Loucy (cell line): Measurements from ENCODE around the gene ADARB1.

Experiments
- H2AFZ ChIP-seq: fragments of 200-600 bp; sonication (generic); 2 replicates; pipeline ENCODE4 v1.6.0; 2016; ENCODE audit warnings: antibody characterized with exemption, mild to moderate bottlenecking, low read length, moderate library complexity
- H3F3A ChIP-seq: fragments of 200-600 bp; 2 replicates; pipeline ENCODE4 v1.6.0; 2016; ENCODE audit warnings: antibody characterized with exemption, low read depth, mild to moderate bottlenecking
- H3K27me3 ChIP-seq: fragments of 200-600 bp; sonication (generic); 2 replicates; pipeline ENCODE4 v1.6.1; 2014; ENCODE audit warnings: low read length, mild to moderate bottlenecking; ENCODE audit not compliant: insufficient read depth, poor library complexity, severe bottlenecking
- H3K36me3 ChIP-seq: fragments of 200-600 bp; sonication (generic); 2 replicates; pipeline ENCODE4 v1.6.1; 2016; ENCODE audit warnings: low read length; ENCODE audit not compliant: insufficient read depth
- H3K4me1 ChIP-seq: fragments of 200-600 bp; sonication (generic); 2 replicates; pipeline ENCODE4 v1.5.1; 2014; ENCODE audit warnings: low read length, mild to moderate bottlenecking; ENCODE audit not compliant: insufficient read depth, poor library complexity, severe bottlenecking
- H3K4me2 ChIP-seq: fragments of 200-600 bp; sonication (generic); 2 replicates; pipeline ENCODE4 v1.6.0; 2014; ENCODE audit warnings: antibody characterized with exemption, low read length, low read depth, mild to moderate bottlenecking; ENCODE audit not compliant: poor library complexity, severe bottlenecking
- H3K4me3 ChIP-seq: fragments of 200-600 bp; sonication (generic); 2 replicates; pipeline ENCODE4 v1.5.1; 2014; ENCODE audit warnings: low read length, mild to moderate bottlenecking, mixed read lengths; ENCODE audit not compliant: poor library complexity, severe bottlenecking
- H3K79me2 ChIP-seq: fragments of 200-600 bp; sonication (generic); 2 replicates; pipeline ENCODE4 v1.6.1; 2014; ENCODE audit warnings: low read length; ENCODE audit not compliant: insufficient read depth
- H3K9ac ChIP-seq: fragments of 200-600 bp; sonication (generic); 2 replicates; pipeline ENCODE4 v1.6.0; 2014; ENCODE audit warnings: mild to moderate bottlenecking, low read depth, low read length, moderate library complexity; ENCODE audit not compliant: poor library complexity, severe bottlenecking
- H3K9me2 ChIP-seq: fragments of 200-600 bp; sonication (generic); replicated peaks from 2 replicates; pipeline ENCODE4 v1.6.1; 2016; ENCODE audit warnings: low read depth, low read length, mixed read lengths
- H3K9me3 ChIP-seq: fragments of 200-600 bp; sonication (generic); 2 replicates; pipeline ENCODE4 v1.6.1; 2014; ENCODE audit warnings: mild to moderate bottlenecking, antibody characterized with exemption, low read length, low read depth; ENCODE audit not compliant: insufficient read depth
- H4K20me1 ChIP-seq: fragments of 200-600 bp; sonication (generic); 2 replicates; pipeline ENCODE4 v1.6.0; 2014; ENCODE audit warnings: antibody characterized with exemption, low read length, mild to moderate bottlenecking; ENCODE audit not compliant: insufficient read depth, poor library complexity, severe bottlenecking
- CTCF ChIP-seq: fragments of 200-600 bp; sonication (generic); conservative IDR thresholded peaks from 2 replicates; pipeline ENCODE4 v1.5.1; 2014; ENCODE audit warnings: mild to moderate bottlenecking, antibody characterized with exemption, low read length
- EZH2phosphoT487 ChIP-seq: fragments of 200-600 bp; IDR thresholded peaks from 2 replicates; pipeline ENCODE4 v1.6.1; 2018; ENCODE audit warnings: antibody characterized with exemption, mild to moderate bottlenecking, moderate library complexity, borderline replicate concordance

Gene ADARB1

DNA sequence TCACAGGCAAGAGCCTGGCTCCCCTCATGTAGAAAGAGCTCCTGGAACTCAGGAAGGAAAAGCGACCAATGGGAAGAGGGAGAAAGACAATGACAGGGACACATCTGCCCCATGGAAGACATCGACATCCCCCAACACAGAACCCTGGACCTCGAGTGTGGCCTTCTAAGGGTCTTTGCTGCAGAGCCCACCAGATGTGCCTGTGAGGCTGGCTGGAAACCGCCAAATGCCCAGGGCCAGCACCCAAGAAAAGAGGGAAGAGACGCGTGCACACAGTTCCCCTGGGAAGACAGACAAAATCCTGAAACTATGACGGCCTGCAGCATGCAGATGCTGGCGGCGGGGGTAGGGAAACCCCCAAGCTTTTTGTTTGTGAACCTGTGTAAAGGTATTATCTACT is 36.4 kb upstream of the ADARB1 start:
- Histone ChIP-seq H3K9me3 (no peaks in the 10 kb centered on the region; the same call in 1 of the 2 replicates), H3K79me2 (no peaks in the 10 kb centered on the region)

DNA sequence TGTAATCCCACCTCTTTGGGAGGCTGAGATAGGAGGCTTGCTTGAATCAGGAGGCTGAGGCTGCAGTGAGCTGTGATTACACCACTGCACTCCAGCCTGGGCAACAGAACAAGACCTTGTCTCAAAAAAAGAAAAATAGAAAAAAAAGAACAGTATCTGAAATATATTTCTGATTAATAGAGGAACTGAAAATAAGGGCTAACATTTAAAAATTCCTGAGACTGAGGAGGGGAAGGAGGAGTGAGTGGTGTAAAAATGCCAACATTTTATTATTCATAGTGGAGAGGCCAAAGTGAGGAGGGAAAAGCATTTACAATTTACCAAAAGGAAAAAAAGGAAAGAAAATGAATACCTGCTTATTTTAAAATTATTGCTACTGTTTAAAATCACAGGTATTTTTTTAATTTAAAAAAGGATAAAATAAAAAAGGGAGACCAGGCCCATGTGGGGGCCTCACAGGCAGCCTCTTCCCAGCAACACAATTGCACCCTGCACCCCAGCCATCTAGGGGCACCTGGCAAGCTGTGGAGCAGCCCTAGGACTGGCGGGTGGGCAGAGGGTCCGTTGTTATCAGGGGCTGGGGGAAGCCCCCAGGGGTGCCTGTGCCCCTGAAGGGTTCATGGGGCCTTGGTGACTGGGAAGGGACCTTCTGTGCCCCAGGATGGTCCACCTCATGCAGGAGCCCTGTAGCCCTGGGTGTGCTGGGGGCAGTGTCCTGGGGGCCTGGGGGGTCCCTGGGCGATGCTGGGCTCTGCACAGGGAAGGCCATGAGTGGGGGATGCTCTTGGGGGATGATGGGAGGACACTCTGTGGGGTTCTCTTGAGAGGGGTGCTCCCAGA is 34.8 kb upstream of the ADARB1 start:
- H3K9ac ChIP-seq: no peak overlapping the region
- no peak overlapping the region for H3K4me2 ChIP-seq
- H4K20me1 ChIP-seq: no peaks in the 10 kb centered on the region

More for the DNA sequence above, 36.4 kb upstream of the ADARB1 start:
- Histone ChIP-seq H3K27me3 (no peaks in the 10 kb centered on the region), H3K9me2 (no peaks in the 10 kb centered on the region), H2AFZ (no peak overlapping the region), H3K4me3 (no peak overlapping the region), H3K4me1 (no peaks in the 10 kb centered on the region), H3K36me3 (no peaks in the 10 kb centered on the region), H3K9ac (no peak overlapping the region), H3F3A (no peaks in the 10 kb centered on the region), H3K4me2 (no peak overlapping the region), H4K20me1 (no peaks in the 10 kb centered on the region)
- no peak for TF ChIP-seq CTCF

DNA sequence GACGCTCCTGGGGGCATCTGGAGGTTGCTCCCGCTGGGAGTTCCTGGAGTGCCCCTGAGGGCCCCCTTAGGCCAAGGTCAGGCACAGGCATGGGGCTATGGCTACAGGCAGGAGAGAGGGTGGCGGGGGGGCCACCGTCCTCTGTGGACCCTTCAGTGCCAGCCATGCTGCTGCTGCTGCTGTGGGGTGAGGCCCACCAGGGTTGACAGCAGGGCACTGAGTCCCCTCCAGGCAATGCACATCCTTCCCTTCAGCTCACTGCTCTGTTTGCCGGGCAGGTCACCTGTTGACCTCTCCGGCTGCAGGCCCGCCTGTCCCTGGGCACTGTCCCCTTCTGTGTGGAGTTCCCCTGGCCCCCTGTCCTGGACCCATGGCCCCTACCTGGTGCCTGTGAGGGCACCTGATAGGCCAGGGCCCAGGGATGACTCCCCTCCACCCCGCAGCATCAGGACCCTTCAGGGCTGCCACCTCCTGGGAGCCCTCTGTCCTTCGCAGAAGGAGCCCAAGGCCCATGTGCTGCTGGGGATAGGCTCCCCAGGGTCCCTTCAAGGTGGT is 34.1 kb upstream of the ADARB1 start:
- no peaks in the 10 kb centered on the region for H3K27me3 ChIP-seq
- H3K9ac ChIP-seq: no peak overlapping the region
- H3K79me2 ChIP-seq: no peaks in the 10 kb centered on the region
- no peak overlapping the region for H3K4me3 ChIP-seq
- H3F3A ChIP-seq: no peaks in the 10 kb centered on the region
- no peak overlapping the region for H3K4me2 ChIP-seq
- no peaks in the 10 kb centered on the region for H3K36me3 ChIP-seq
- no peaks in the 10 kb centered on the region; the same call in 1 of the 2 replicates for H3K9me3 ChIP-seq
- H3K9me2 ChIP-seq: no peaks in the 10 kb centered on the region
- no peak for TF ChIP-seq CTCF
- TF ChIP-seq EZH2phosphoT487: no peak
- H3K4me1 ChIP-seq: no peaks in the 10 kb centered on the region
- no peak overlapping the region for H2AFZ ChIP-seq
- no peaks in the 10 kb centered on the region for H4K20me1 ChIP-seq

More for the DNA sequence above, 34.8 kb upstream of the ADARB1 start:
- TF ChIP-seq EZH2phosphoT487 (no peak), CTCF (no peak)
- Histone ChIP-seq H3K4me1 (no peaks in the 10 kb centered on the region), H3K36me3 (no peaks in the 10 kb centered on the region), H3F3A (no peaks in the 10 kb centered on the region), H3K9me3 (no peaks in the 10 kb centered on the region; the same call in 1 of the 2 replicates), H2AFZ (no peak overlapping the region), H3K9me2 (no peaks in the 10 kb centered on the region), H3K4me3 (no peak overlapping the region), H3K27me3 (no peaks in the 10 kb centered on the region), H3K79me2 (no peaks in the 10 kb centered on the region)
